Measurements from ENCODE around the gene SORCS2.

SORCS2 gene

GRCh38 chr4:7324651-7325121 lies 132.3 kb downstream of the SORCS2 start:
- Histone ChIP-seq H3K27me3 (ENCODE audit: insufficient read depth, low read length) (no peaks in the 10 kb centered on the region), H3K4me3 (ENCODE audit: low read depth, low read length, poor library complexity, severe bottlenecking) (no peak overlapping the region), H3K36me3 (ENCODE audit: insufficient read depth, low read length) (no peaks in the 10 kb centered on the region), H3K9me3 (ENCODE audit: low read length) (no peaks in the 10 kb centered on the region), H3K4me1 (ENCODE audit: insufficient read depth, low read length, severe bottlenecking) (no peaks in the 10 kb centered on the region), H3K79me2 (ENCODE audit: insufficient read depth, low read length) (no peaks in the 10 kb centered on the region), H2AFZ (ENCODE audit: low read length) (no peak overlapping the region), H3K4me2 (ENCODE audit: low read length) (no peak overlapping the region), H3F3A (ENCODE audit: insufficient read depth, low read length) (no peaks in the 10 kb centered on the region), H3K9ac (ENCODE audit: low read length) (no peak overlapping the region), H4K20me1 (ENCODE audit: insufficient read depth, low read length) (no peaks in the 10 kb centered on the region), H3K27ac (ENCODE audit: low read depth, low read length, poor library complexity, severe bottlenecking) (no peak overlapping the region), H3K9me2 (ENCODE audit: low read depth, low read length) (no peaks in the 10 kb centered on the region)
- TF ChIP-seq CTCF (IDR thresholded peaks at IDR 0.05; ENCODE audit: low read length), result no peak
- no peak for TF ChIP-seq EZH2 (IDR thresholded peaks at IDR 0.05; ENCODE audit: borderline replicate concordance, low read length)

GRCh38 chr4:7325541-7325940 lies 133.2 kb downstream of the SORCS2 start:
- Histone ChIP-seq H3K4me1 (ENCODE audit: insufficient read depth, low read length, severe bottlenecking) (no peaks in the 10 kb centered on the region), H3K9ac (ENCODE audit: low read length) (no peak overlapping the region), H3K79me2 (ENCODE audit: insufficient read depth, low read length) (no peaks in the 10 kb centered on the region), H3K27ac (ENCODE audit: low read depth, low read length, poor library complexity, severe bottlenecking) (no peak overlapping the region), H3K4me3 (ENCODE audit: low read depth, low read length, poor library complexity, severe bottlenecking) (no peak overlapping the region), H3F3A (ENCODE audit: insufficient read depth, low read length) (no peaks in the 10 kb centered on the region), H3K27me3 (ENCODE audit: insufficient read depth, low read length) (no peaks in the 10 kb centered on the region), H3K4me2 (ENCODE audit: low read length) (no peak overlapping the region), H3K9me2 (ENCODE audit: low read depth, low read length) (no peaks in the 10 kb centered on the region), H3K36me3 (ENCODE audit: insufficient read depth, low read length) (no peaks in the 10 kb centered on the region), H3K9me3 (ENCODE audit: low read length) (no peaks in the 10 kb centered on the region), H2AFZ (ENCODE audit: low read length) (no peak overlapping the region), H4K20me1 (ENCODE audit: insufficient read depth, low read length) (no peaks in the 10 kb centered on the region)
- TF ChIP-seq EZH2 (IDR thresholded peaks at IDR 0.05; ENCODE audit: borderline replicate concordance, low read length) (no peak), CTCF (IDR thresholded peaks at IDR 0.05; ENCODE audit: low read length) (no peak)

GRCh38 chr4:7326306-7326692 lies 134.0 kb downstream of the SORCS2 start:
- no peaks in the 10 kb centered on the region for H3K9me3 ChIP-seq (ENCODE audit: low read length)
- no peaks in the 10 kb centered on the region for H3K4me1 ChIP-seq (ENCODE audit: insufficient read depth, low read length, severe bottlenecking)
- H2AFZ ChIP-seq (ENCODE audit: low read length), result no peak overlapping the region
- no peak overlapping the region for H3K4me2 ChIP-seq (ENCODE audit: low read length)
- no peaks in the 10 kb centered on the region for H3F3A ChIP-seq (ENCODE audit: insufficient read depth, low read length)
- no peaks in the 10 kb centered on the region for H3K9me2 ChIP-seq (ENCODE audit: low read depth, low read length)
- no peak for TF ChIP-seq CTCF (IDR thresholded peaks at IDR 0.05; ENCODE audit: low read length)
- no peak for TF ChIP-seq EZH2 (IDR thresholded peaks at IDR 0.05; ENCODE audit: borderline replicate concordance, low read length)
- H3K27ac ChIP-seq (ENCODE audit: low read depth, low read length, poor library complexity, severe bottlenecking), result no peak overlapping the region
- H3K36me3 ChIP-seq (ENCODE audit: insufficient read depth, low read length), result no peaks in the 10 kb centered on the region
- no peak overlapping the region for H3K9ac ChIP-seq (ENCODE audit: low read length)
- no peak overlapping the region for H3K4me3 ChIP-seq (ENCODE audit: low read depth, low read length, poor library complexity, severe bottlenecking)
- H3K27me3 ChIP-seq (ENCODE audit: insufficient read depth, low read length), result no peaks in the 10 kb centered on the region
- no peaks in the 10 kb centered on the region for H4K20me1 ChIP-seq (ENCODE audit: insufficient read depth, low read length)
- H3K79me2 ChIP-seq (ENCODE audit: insufficient read depth, low read length), result no peaks in the 10 kb centered on the region

All from OCI-LY1 (cell line).